H7 (cell line): ENCODE measurements around the gene CFAP45. TPM values are rescaled to one million over a fixed set of nuclear protein-coding genes. Genes with fewer than 3 reads are reported as not detected.

ENCODE experiments used
- DNase-seq: peaks from one replicate; pipeline ENCODE4 v3.0.0; 2012
- H3K27me3 ChIP-seq: 2 replicates; pipeline ENCODE4 v1.6.0; 2011; ENCODE audit warnings: mild to moderate bottlenecking, low read length; ENCODE audit not compliant: control insufficient read depth, insufficient read depth
- H3K36me3 ChIP-seq: replicated peaks from 2 replicates; pipeline ENCODE4 v1.5.1; 2011; ENCODE audit warnings: low read length; ENCODE audit not compliant: control insufficient read depth, insufficient read depth
- H3K4me3 ChIP-seq: 2 replicates; pipeline ENCODE4 v1.5.1; 2011; ENCODE audit warnings: low read depth, mild to moderate bottlenecking, control low read depth, low read length, moderate library complexity; ENCODE audit not compliant: insufficient read depth
- total RNA-seq: library from RNA; depleted of rRNA; stranded (reverse); fragments of >200 nt; shearing (Covaris generic); gene quantifications from 2 replicates; pipeline ENCODE4 v1.2.3, GENCODE V29; 2014

Gene CFAP45
- total RNA-seq, 1 experiment from 2014 or later, result 0.17 TPM

DNA sequence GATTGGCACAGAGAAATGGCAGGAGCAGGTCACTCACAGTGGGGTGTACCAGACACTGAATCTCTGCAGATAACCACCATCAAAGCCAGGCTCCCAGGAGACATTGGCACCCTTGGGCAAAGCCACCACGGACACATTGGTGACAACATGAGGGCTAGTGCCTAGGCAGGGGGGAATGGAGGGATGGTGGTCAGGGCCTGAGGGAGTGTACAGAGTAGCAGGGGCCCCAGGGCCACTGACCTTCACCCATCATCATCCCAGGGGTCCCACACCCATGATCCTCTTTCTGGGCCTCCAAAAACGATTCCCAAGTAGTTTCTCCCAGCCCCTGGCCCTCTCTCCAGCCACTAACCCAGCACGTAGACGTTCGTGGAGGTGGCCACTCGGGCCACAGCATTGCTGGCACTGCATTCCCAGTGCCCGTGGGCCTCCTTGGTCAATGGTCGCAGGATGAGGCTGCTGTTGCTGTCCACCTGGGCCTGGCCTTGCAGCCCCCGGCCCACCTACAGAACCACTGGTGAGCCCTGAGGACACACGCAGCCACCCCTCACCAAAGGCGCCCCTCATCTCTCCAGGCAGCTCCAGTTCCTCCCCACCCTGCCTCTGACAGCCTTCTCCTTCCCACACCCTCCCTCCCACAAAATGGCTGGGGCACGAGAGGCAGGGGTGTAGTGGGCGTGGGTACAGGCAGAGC, 31.3 kb upstream of the CFAP45 start:
- no peak overlapping the region for H3K4me3 ChIP-seq
- DNase-seq, result peak; percentile 19
- peaks cover 5% of the 10 kb centered on the region; the same call in 1 of the 2 replicates for H3K27me3 ChIP-seq
- H3K36me3 ChIP-seq, result peaks cover 6% of the 10 kb centered on the region

- DNase-seq, result peak; percentile 20
- H3K4me3 ChIP-seq, result no peak overlapping the region
- peaks cover 6% of the 10 kb centered on the region for H3K36me3 ChIP-seq
- peaks cover 5% of the 10 kb centered on the region; the same call in 1 of the 2 replicates for H3K27me3 ChIP-seq
Observed at GRCh38 chr1:159930634-159931033, 30.7 kb upstream of the CFAP45 start.

GRCh38 chr1:159930216-159930615, 30.3 kb upstream of the CFAP45 start:
- H3K27me3 ChIP-seq, result peaks cover 5% of the 10 kb centered on the region; the same call in 1 of the 2 replicates
- peaks cover 6% of the 10 kb centered on the region for H3K36me3 ChIP-seq
- DNase-seq, result no peak
- H3K4me3 ChIP-seq, result peak overlapping the region; percentile 43; the same call in 1 of the 2 replicates

- Histone ChIP-seq H3K4me3 (peak overlapping the region; percentile 43), H3K36me3 (peaks cover 6% of the 10 kb centered on the region), H3K27me3 (peaks cover 8% of the 10 kb centered on the region)
- peak; percentile 88 for DNase-seq
Observed at GRCh38 chr1:159929155-159930051, 29.4 kb upstream of the CFAP45 start.

GRCh38 chr1:159928491-159929050, 28.6 kb upstream of the CFAP45 start:
- peak; percentile 38 for DNase-seq
- peaks cover 6% of the 10 kb centered on the region for H3K36me3 ChIP-seq
- peaks cover 8% of the 10 kb centered on the region for H3K27me3 ChIP-seq
- H3K4me3 ChIP-seq, result no peak overlapping the region; the same call in 1 of the 2 replicates

DNA sequence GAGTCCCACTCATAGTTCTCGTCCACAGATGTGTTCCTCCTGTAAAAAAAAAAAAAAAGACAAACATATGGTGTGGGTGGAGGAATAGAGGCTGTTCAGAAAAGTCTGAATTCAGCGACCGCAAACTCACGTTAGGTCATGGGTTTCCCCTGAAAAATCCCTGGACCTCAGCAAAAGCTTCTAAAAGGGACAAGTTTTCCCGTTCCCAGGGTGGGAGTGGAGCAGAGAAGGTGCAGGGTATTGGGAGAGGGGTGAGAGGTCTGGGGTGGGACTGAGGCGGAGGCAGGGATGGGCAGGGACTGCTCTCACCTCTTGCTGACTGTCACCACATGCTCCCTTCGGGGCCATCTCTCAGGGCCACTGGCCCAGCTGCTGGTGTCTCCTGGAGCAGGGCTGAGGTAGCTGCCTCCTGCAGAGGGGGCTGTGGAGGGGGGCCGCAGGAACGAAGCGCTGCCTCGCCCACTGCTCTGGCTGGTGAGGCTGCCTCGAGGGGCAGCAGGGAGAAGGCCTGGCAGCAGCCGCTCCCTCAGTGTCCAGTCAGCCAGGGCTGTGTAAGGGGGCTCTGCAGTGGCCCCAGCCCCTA, 28.0 kb upstream of the CFAP45 start:
- DNase-seq, result peak; percentile 59
- H3K36me3 ChIP-seq, result peaks cover 6% of the 10 kb centered on the region

DNA sequence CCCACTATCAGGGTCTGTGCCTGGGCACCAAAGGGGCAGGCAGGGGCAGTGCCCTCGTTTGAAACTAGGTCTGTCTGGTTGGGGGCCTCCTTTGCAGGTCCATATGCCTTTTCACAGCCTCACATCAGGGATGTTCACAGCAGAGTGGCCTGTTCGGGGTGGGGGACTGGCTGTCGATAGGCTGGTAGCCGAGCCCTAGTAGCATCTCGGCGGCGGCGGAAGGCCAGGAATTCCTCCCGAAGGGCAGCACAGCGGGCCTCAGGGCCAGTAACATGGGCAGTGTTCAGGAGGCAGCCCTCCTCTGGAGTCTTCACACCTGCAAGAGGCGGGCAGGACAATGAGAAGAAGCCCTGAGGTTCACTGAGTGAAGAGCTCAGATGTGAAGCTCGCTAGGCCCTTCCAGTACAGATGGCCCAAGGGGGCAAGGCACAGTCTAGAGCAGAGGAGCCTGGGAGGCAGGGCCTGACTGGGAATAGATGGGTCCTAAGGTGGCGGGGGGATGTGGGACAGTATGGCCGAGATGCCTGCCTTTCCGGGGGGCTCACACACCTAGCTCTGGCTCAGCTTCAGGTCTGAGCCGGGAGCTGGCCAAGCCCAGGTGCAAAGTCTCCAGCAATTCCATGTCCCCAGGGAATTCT, 27.4 kb upstream of the CFAP45 start:
- H3K4me3 ChIP-seq, result no peak overlapping the region
- H3K27me3 ChIP-seq, result peaks cover 8% of the 10 kb centered on the region
- peak; percentile 14 for DNase-seq
- peaks cover 6% of the 10 kb centered on the region for H3K36me3 ChIP-seq

More for the DNA sequence above, 28.0 kb upstream of the CFAP45 start:
- H3K27me3 ChIP-seq, result peaks cover 8% of the 10 kb centered on the region
- no peak overlapping the region for H3K4me3 ChIP-seq

DNA sequence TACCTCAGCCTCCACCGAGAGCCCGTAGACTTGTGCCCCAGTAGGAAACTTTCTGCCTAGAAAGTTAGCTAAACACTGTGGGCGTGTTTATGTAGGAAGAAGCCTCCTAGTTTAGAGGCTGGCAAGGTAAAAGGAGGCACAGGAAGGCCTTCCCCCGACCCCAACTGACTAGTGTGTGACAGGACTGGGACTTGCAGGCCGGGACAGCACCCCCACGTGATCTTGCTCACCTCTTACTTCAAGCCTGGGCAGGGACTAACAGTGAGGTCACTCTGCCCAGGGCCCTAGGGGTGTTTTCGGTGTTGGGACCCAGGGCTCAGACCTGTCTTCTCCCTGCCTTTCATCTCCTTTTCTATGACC, 25.7 kb upstream of the CFAP45 start:
- peak; percentile 73 for DNase-seq
- peak overlapping the region; percentile 90 for H3K4me3 ChIP-seq
- peaks cover 6% of the 10 kb centered on the region for H3K36me3 ChIP-seq
- peaks cover 8% of the 10 kb centered on the region for H3K27me3 ChIP-seq

DNA sequence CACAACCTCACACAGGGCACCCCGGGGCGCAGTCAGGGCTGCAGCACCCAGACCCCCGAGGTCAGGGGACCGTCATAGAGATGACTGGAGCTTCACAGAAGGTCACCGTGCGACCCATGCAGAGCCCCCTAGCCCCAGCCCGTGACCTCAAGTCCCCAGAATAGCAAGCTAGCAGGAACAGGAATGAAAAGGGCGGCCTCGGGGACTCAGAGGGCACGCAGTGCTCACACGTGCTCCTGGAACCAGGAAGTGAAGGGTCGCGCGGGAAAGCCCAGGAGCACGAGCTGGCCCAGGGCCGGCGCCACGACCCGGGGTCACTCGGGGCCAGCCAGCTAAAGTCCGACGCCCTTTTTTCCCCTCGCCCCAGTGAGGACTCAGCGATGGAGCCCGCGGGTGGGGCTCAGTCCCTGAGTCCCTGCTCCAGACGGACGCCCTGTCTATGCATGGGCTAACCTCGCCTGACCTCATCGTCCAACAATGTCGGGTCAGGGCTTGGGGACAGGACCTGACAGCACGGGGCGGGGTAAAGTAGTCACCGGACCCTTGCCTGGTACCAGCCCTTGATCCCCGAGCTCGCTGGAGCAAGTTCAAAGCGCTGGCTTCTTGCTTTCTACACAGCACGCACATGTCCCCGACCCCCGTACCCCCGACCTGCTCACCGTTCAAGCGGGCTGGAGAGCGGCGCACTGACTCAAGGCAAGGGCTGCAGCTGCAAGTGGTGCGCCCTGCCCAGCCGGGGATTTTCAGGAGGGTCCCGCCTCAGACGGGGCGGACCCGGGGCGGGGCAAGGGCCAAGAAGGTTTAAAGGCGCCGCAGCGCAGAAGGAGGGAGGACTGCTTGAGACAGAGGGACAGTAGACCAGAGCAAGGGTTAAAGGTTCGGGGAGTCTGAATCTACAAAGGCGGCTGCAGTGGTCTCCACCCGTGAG, 25.1 kb upstream of the CFAP45 start, which contains the start of gene TAGLN2:
TAGLN2 (minus strand) TSS at position 717 of the 928 bp plus-strand sequence. CDS start 4,998 bp downstream, outside the sequence.
- peaks cover 8% of the 10 kb centered on the region for H3K27me3 ChIP-seq
- H3K36me3 ChIP-seq, result peaks cover 6% of the 10 kb centered on the region
- DNase-seq, result peak; percentile 98
- H3K4me3 ChIP-seq, result peak within 1 kb of the TSS; percentile 90

DNA sequence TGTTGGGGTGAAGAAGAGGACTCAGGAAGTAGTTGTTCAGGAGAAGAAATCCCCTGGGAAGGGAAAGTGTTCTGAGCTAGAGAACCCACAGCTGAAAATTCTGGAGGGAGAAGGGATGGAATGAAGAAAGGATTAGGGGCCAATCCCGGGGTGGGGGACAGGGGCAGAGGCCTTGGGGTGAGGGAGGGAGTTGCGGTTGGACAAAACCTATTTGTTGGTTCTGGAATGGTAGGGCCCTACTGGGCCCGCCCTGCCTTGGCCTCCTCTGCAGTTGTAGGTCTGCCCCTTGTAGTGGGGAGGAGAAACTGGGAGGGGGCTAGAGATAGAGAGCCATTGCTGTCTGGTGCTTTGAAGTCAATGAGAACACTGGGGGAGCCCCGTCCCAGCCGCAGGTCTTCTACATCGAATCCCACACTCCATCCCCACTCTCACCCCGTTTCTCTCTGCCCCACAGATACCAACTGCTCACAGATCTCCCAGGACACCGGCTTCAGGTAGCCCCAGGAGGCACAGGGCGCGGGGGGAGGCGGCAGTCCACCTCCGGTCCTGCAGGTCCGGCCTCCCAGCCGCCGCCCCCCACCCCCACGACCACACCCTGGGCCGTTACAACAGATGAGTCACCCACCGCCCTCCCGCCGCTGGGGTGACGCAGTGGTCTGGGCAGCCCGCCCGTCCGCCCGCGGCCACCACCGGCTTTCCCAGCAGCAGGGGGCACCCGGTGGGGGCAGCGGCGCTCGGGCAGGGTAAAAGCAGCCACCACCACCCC, 24.2 kb upstream of the CFAP45 start:
- peak overlapping the region; percentile 90 for H3K4me3 ChIP-seq
- H3K36me3 ChIP-seq, result peaks cover 13% of the 10 kb centered on the region
- DNase-seq, result peak; percentile 88
- peaks cover 4% of the 10 kb centered on the region for H3K27me3 ChIP-seq

DNA sequence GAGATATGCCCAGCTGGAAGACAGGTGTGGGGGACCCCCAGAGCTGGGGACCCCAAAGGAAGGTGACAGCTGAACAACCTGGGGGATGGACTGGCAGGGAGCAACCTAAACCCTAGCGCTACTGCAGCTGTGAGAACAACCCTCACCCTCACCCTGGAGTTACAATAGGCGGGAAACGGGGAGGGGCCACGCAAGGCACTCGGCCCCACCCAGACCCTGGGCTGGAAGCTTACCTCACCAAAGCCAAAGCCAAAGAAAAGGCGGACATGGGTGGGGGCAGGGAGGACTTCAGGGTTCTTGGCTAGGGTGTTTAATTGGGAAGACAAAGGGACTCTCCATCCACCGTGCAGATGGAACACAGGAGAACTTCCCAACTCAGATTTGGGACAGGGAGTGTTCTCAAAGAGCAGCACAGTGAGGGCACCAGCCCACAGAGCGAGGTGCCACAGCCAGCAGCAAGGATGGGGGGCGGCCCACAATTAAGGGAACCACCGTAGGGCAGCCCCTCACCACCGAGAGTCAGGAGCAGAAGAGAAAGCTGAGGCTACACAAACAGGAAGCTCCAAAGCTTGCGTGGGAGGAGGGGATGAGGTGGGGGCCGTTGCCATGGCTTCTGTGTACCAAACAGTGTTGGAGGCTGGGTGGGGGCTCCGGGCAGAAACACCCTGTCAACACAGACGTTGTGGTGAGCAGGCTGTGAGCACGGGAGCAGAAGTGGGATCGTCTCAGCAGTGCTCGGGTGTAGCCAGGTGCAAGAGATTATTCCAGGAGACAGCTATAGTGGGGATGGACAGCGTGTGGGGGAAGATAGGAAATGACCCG, 23.4 kb upstream of the CFAP45 start:
- DNase-seq, result peak; percentile 91
- peaks cover 3% of the 10 kb centered on the region for H3K27me3 ChIP-seq
- peak overlapping the region; percentile 90 for H3K4me3 ChIP-seq
- peaks cover 15% of the 10 kb centered on the region for H3K36me3 ChIP-seq
